ENCODE results near the gene BPIFB3.

The BPIFB3 gene

GRCh38 chr20:33061658-33062028, 7.9 kb downstream of the BPIFB3 start:
- DNase-seq (ENCODE audit: low read depth in 2 of 2, low spot score in 1 of 2), result no peak

GRCh38 chr20:33062105-33062824, 8.6 kb downstream of the BPIFB3 start:
- DNase-seq (ENCODE audit: low read depth in 2 of 2, low spot score in 1 of 2), result no peak

- no peak for DNase-seq (ENCODE audit: low read depth in 2 of 2, low spot score in 1 of 2)
These were observed 9.1 kb downstream of the BPIFB3 start for GRCh38 chr20:33062825-33063149.

- DNase-seq (ENCODE audit: low read depth in 2 of 2, low spot score in 1 of 2), result no peak
These were observed 9.6 kb downstream of the BPIFB3 start for GRCh38 chr20:33063271-33063670.

GRCh38 chr20:33064572-33065287, 11.0 kb downstream of the BPIFB3 start:
- DNase-seq (ENCODE audit: low read depth in 2 of 2, low spot score in 1 of 2), result no peak

GRCh38 chr20:33065785-33066184, 12.1 kb downstream of the BPIFB3 start:
- no peak for DNase-seq (ENCODE audit: low read depth in 2 of 2, low spot score in 1 of 2)

GRCh38 chr20:33067806-33068205, 14.1 kb downstream of the BPIFB3 start:
- DNase-seq (ENCODE audit: low read depth in 2 of 2, low spot score in 1 of 2), result no peak

GRCh38 chr20:33068251-33068939, 14.7 kb downstream of the BPIFB3 start:
- no peak for DNase-seq (ENCODE audit: low read depth in 2 of 2, low spot score in 1 of 2)

- DNase-seq (ENCODE audit: low read depth in 2 of 2, low spot score in 1 of 2), result no peak
These were observed 16.0 kb downstream of the BPIFB3 start for GRCh38 chr20:33069673-33070072.

- DNase-seq (ENCODE audit: low read depth in 2 of 2, low spot score in 1 of 2), result no peak
These were observed 16.7 kb downstream of the BPIFB3 start for GRCh38 chr20:33070111-33071053.

- no peak for DNase-seq (ENCODE audit: low read depth in 2 of 2, low spot score in 1 of 2)
These were observed 17.5 kb downstream of the BPIFB3 start for GRCh38 chr20:33071198-33071597.

- DNase-seq (ENCODE audit: low read depth in 2 of 2, low spot score in 1 of 2), result no peak
These were observed 18.7 kb downstream of the BPIFB3 start for GRCh38 chr20:33072362-33072761.

GRCh38 chr20:33072813-33073212, 19.1 kb downstream of the BPIFB3 start:
- no peak for DNase-seq (ENCODE audit: low read depth in 2 of 2, low spot score in 1 of 2)

GRCh38 chr20:33074675-33075074, 21.0 kb downstream of the BPIFB3 start:
- DNase-seq (ENCODE audit: low read depth in 2 of 2, low spot score in 1 of 2), result no peak

GRCh38 chr20:33075281-33075680, 21.6 kb downstream of the BPIFB3 start:
- DNase-seq (ENCODE audit: low read depth in 2 of 2, low spot score in 1 of 2), result no peak

- no peak for DNase-seq (ENCODE audit: low read depth in 2 of 2, low spot score in 1 of 2)
These were observed 23.1 kb downstream of the BPIFB3 start for GRCh38 chr20:33076662-33077372.

- no peak for DNase-seq (ENCODE audit: low read depth in 2 of 2, low spot score in 1 of 2)
These were observed 25.6 kb downstream of the BPIFB3 start, which contains the start of gene BPIFB4 for GRCh38 chr20:33079259-33079658. Gene BPIFB4, plus strand, starts transcription at chr20:33079643. Its CDS starts 1,884 bp downstream, at chr20:33081527.

GRCh38 chr20:33081411-33082154, 27.9 kb downstream of the BPIFB3 start:
- DNase-seq (ENCODE audit: low read depth in 2 of 2, low spot score in 1 of 2), result no peak

GRCh38 chr20:33082546-33082945, 28.8 kb downstream of the BPIFB3 start:
- no peak for DNase-seq (ENCODE audit: low read depth in 2 of 2, low spot score in 1 of 2)

Data from stimulated activated CD8-positive, alpha-beta memory T cell treated with anti-CD3 and anti-CD28 coated beads, Interleukin-4, amount 100 ng/mL, for 4 hours (primary cell).